ENCODE measurements around the gene HECTD1.
"Not testable (repeated sequence)": the region's sequence is repeated elsewhere in the genome, so short reads cannot be mapped to it uniquely, and the experiment has no call there.

Gene HECTD1

DNA sequence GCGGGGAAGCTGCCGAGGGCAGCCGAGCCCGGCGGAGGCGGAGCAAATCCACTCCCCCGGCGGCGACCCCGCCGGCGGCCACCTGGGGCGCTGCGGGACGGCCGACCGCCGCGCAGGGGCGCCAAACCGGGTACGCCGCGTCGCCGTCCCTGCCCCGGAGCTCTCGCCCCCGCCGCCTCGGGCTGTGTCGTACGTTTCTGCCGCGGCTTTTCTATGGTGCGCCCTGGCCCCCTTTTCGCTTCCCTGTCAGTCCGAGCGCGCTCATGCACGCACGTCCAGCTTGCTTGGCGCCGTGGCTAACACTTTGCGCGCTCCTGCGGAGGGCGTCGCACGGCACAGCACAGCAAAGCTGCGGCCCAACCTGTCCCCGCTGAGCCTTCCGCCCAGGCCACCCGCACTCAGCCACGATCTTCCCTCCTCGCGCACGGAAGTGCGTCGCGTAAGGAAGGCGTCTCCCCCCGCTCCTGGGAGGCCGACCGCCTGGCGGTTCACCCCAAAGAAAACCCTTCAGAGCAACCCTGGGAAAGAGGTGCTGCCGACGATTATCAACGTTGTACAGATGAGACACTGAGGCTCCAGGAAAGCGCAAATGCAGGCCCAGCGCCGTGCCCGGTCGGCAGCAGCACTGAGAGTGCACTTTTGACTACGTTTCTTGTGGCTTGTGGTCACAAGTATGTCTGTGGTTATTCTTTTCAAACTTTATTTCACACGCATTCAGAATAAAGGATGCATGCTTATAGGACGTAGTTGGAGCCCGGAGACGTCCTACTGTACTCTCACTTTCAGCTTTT lies at the start of gene HECTD1:
HECTD1 (minus strand) TSS at position 39 of the 791 bp plus-strand sequence. CDS start 1,857 bp downstream, outside the sequence.
- DNase-seq = peak; percentile 93

DNA sequence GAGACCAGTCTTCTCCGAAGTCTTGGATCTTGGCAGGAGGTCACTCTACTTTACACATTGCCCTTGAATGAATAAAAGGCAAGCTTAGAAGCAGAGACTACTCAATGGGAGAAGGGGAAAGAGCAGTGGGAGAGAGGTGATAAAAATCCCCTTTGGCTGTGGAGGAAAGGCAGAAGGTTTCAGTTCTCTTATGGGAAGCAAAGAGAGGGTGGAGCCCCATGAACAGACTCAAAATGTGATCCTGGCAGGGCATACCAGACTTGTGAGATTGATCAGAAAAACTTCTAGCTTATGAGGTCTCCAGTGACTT lies 49.6 kb upstream of the HECTD1 start:
- no peak for DNase-seq

DNA sequence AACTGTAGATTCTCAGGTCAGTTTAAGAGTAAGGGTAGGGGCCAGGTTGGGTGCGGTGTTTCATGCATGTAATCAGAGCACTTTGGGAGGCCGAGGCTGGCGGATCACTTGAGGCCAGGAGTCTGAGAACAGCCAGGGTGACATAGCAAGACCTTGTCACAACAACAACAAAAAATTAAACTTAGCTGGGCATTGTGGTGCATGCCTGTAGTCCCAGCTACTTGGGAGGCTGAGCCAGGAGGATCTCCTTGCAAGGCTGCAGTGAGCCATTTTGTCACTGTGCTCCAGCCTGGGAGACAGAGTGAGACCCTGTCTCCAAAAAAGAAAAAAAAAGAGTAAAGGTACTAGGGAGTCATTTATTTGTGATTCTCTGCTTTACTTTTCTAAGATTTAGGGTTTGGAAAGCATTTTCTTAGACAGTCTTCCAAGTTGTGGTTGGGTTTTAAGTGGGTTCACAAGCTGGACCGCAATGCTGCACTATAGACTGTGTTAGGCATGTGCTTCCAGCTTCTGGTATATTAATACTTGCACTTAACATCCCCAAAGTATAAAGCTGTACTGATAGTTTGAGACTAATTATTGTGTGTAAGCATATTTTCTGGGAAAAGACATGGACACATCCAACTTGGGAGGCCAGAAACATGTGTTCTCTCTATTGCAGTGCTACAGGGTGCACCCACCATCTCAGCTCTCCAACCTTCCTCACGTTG lies 49.1 kb upstream of the HECTD1 start:
- no peak for DNase-seq

DNA sequence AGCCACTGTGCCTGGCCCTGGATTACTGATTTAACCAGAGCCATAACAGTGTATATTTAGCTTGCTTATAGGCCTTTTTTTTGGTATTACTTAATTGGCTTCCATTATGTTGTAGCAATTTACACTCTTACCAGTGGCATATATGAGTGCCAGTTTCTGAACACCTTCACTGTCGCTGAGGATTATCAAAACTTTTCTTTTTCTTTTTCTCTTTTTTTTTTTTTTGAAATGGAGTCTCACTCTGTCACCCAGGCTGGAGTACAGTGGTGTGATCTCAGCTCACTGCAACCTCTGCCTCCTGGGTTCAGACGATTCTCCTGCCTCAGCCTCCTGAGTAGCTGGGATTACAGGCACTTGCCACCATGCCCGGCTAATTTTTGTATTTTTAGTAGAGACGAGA lies 48.3 kb upstream of the HECTD1 start:
- not testable (repeated sequence) for DNase-seq

DNA sequence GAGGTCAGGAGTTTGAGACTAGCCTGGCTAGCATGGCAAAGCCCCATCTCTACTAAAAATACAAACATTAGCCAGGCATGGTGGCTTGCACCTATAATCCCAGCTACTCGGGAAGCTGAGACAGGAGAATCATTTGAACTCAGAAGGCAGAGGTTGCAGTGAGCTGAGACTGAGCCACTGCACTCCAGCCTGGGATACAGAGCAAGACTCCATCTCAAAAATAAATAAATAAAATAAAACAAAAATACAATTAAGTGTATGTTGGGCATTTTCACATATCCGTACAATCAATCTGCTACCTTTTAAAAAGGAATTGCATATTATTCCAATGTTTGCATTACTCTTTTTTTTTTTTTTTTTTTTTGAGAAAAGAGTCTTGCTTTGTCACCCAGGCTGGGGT lies 47.7 kb upstream of the HECTD1 start:
- DNase-seq = no peak

DNA sequence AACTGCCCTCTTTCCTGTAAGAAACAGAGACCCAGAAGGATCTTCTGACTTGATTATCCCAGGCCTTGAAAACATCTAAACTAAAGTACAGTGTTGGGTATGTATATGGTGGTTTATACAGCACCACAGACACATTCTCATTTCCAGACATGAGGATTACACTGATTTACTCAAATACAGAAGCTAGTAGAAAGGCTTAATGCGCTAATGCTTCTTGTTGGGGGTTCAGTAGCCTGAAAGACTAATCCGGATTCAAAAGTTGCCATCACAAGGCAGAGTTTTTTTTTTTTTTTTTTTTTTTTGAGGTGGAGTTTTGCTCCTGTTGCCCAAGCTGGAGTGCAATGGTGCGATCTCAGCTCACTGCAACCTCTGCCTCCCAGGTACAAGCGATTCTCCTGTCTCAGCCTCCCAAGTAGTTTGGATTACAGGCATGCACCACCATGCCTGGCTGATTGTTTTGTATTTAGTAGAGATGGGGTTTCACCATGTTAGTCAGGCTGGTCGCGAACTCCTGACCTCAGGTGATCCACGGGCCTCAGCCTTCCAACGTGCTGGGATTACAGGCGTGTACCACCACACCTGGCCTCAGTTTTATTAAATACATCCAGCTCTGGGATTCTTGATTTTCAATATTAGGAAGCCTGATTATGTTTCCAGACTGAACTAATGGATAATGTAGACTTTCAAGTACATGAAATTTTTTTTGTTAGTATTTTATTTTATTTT lies 46.3 kb upstream of the HECTD1 start:
- DNase-seq = no peak

DNA sequence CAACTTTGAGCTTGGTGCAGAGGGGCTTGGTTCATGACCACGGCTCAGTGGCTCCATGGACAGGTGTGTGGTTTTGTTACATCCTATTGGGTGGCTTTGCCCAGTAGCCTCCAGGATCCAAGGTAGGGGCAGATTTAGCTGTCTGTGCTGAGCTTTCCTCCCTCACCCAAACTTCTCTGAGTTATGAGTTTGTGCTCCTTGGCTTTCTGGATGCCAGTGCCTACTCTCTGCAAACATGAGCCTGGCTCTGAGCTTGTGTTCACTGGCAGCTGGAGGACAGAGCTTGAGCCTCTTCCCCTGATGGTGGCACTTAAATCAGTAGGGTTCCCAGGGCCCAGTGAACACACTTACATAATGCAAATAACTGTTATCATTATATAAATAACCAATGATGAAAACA lies 45.3 kb upstream of the HECTD1 start:
- no peak for DNase-seq

DNA sequence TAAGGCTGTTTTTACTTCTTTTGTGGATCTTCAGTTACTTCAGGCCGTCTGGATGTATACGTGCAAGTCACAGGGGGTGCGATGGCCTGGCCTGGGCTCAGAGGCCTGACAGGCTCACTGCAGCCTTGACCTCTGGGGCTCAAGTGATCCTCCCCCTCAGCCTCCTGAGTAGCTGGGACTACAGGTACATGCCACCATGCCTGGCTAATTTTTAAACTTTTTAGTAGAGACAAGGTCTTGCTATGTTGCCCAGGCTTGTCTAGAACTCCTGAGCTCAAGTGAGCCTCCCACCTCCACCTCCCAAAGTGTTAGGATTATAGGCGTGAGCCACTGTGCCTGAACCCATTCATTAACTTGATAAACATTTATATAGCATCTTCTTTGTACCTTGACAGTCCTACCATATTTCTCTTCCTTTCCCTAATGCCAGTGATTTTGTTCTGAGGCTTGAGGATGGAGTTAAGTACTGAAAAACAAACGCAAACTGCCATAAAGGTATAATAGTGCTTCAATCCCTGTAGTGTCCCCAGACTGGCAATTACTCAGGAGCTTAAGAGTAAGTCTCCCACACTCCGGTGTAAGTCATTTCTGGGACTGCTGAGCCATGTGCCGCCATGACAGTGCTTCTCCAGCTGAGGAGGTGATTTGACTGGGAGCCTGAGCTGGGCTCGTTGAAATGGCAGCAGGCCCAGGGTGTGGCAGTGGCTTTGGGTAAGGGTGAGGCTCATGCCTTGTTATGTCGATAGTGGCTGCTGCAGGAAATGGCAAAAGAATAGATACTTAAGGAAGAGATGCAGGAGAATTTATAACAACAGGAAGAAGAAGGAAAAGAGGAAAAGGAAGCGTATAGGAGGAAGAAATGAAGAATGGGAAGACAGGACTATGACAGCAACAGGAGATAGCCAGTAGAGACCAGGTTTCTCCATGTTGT lies 43.7 kb upstream of the HECTD1 start:
- DNase-seq = no peak

DNA sequence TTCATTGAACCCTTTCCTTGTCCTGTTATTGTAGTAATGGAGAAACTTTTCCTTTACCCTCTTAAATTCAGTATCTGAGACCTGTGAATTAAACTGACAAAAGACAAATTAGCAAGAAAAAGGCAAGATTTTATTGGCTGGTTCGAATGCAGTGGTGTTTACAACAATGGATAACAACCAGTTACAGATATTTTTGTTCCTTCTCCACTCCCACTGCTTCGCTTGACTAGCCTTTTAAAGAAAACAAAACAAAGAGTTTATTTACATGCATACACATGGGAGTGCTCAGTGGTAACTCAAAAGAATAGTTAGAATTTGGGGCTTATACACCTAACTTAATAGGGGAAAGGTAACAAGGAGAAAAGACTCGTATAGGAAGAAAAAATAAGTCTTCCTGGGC lies 37.0 kb upstream of the HECTD1 start:
- DNase-seq = no peak

DNA sequence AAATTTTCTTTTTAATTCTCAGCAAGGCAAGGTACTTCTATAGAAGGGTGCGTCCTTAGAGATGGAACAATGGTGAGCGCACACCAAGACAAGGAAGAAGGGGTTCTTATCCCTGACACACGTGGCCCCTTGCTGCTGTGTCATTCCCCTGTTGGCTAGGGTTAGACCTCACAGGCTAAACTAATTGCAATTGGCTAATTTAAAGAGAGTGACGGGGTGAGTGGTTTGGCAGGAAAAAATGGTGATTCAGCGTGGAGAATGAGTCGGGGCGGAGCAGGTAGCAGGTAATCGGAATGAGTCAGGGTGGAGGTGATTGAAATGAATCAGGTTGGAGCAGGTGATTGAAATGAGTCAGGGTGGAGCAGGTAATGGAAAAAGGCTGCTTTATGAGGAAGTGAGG lies 36.3 kb upstream of the HECTD1 start:
- DNase-seq = peak; percentile 47

DNA sequence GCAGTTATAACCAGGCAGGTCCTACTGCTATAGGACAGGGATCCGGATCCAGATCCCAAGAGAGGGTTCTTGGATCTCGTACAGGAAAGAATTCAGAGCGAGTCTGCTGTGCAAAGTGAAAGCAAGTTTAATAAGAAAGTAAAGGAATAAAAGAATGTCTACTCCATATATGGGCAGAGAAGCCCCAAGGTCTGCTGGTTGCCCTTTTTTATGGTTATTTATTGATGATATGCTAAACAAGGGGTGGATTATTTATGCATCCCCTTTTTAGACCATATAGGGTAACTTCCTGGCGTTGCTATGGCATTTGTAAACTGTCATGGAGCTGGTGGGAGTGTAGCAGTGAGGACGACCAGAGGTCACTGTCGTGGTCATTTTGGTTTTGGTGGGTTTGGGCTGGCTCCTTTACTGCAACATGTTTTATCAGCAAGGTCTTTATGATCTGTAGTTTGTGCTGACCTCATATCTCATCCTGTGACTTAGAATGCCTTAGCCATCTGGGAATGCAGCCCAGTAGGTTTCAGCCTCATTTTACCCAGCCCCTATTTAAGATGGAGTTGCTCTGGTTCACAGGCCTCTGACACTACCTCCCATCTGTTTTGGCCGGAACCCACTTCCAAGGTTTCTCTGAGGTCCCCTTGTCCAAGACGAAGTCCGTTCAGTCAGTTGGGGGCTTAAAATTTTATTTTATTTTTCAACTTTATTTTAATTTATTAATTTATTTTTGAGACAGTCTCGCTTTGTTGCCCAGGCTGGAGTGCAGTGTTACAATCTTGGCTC lies 34.8 kb upstream of the HECTD1 start:
- not testable (repeated sequence) for DNase-seq

DNA sequence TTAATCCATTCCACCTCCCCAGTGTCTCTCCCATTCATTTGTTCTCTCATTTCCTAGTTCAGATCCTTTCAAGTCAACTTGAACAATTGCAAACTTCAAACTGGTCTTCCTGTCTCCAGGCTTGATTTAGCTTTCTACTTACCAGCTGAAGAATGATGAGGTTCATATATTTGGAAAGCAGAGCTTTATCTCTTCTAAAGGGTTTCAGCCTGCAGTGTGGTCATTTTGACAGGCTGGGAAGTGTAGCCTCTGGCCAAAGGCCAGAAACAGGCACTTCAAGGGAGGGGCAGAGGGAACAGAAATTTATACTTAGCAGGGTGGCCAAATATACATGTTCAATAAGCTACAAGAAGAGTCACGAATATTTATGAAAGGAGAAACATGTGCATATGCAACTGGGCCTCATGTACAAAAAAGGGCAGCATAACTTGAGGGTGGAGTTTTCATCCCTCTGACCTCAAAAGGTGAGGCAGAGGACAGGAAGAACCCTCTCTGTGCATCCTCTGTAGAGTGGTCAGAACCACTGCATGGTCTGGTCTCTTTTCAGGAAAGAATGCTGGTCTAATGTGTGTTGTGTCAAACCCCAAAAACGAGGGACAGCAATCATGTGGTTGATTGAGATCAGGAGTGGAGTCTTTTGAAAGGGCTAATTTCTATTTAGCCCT lies 34.0 kb upstream of the HECTD1 start:
- DNase-seq = no peak

DNA sequence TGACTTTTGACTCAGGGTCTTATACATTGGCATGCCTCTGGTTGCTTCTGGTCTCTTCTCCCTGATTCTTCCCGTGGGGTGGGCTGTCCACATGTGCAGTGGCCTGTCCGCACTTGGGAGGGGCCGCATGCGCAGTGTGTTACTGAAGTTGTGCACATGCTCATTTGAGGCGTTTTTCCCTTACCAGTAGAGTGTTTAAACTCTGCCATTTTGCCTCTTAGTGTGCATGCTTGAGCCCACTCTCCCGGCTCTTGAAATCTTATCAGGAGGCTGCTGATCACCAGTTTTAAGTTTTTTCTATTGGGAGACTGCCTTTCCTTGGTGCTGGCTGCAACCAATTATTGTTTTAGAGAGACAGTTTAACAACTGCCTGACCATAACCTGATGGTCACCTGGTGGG lies 32.1 kb upstream of the HECTD1 start:
- DNase-seq = no peak

DNA sequence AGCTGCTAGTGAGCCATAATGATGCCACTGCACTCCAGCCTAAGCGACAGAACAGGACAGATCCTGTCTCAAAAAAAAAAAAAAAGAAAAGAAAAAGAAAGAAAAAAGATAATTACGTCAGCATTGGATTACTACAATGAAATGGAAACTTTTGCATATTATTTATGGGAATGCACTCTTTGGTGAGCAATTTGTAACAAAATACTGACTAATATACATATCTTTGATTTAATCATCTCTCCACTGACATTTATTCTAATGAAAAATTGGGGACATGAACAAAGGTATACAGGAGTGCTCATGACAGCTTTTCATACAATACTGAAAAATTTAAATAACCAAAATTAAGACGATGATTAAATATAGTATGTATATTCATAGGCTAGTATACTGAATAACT lies 27.9 kb upstream of the HECTD1 start:
- no peak for DNase-seq

DNA sequence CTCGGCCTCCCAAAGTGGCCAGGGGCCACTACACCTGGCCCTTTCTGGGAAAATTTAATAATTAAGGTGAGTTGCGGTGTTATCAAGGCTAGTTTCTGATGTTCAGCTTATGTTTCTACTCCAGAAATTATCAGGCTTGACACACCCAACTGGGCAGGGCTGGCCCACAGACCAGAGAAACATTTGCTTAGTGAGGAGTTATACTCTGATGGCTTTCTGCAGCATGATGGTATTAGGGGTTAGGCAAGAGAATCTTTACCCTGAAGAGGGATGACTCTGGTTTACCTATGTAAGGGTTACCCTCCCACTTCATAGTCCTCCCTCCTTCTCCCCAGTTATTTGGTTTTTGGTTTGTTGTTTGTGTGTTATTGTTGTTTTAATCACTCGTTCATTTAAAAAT lies 24.5 kb upstream of the HECTD1 start:
- no peak for DNase-seq

DNA sequence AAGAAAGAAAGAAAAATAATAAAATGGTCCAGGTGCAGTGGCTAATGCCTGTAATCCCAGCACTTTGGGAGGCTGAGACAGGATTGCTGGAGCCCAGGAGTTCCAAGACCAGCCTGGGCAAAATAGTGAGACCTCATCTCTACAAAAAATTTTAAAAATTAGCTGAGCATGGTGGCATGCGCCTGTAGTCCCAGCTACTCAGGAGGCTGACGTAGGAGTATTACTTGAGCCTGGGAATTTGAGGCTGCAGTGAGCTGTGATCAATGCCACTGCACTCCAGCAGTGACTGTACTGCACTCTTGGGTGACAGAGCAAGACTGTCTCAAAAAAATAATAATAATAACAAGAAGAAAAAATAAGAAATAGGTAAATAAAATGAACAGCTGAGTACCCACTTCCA lies 23.7 kb upstream of the HECTD1 start:
- DNase-seq = not testable (repeated sequence)

DNA sequence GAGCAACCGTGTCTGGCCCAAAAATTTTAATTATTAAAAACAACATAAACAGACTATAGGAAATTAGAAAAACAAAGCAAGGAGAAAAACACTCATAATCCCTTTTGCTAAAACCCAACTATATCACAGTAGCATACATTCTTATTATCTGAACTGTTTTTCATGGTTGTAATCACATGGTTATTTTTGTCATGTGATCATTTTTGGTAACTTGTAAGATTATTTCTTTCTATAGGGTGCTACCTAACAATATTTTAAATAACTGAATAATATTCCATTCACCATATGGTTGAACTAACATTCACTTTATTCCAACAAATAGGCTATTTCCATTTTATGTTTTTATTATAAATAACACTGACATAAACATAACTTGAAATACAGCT lies 23.0 kb upstream of the HECTD1 start:
- no peak for DNase-seq

DNA sequence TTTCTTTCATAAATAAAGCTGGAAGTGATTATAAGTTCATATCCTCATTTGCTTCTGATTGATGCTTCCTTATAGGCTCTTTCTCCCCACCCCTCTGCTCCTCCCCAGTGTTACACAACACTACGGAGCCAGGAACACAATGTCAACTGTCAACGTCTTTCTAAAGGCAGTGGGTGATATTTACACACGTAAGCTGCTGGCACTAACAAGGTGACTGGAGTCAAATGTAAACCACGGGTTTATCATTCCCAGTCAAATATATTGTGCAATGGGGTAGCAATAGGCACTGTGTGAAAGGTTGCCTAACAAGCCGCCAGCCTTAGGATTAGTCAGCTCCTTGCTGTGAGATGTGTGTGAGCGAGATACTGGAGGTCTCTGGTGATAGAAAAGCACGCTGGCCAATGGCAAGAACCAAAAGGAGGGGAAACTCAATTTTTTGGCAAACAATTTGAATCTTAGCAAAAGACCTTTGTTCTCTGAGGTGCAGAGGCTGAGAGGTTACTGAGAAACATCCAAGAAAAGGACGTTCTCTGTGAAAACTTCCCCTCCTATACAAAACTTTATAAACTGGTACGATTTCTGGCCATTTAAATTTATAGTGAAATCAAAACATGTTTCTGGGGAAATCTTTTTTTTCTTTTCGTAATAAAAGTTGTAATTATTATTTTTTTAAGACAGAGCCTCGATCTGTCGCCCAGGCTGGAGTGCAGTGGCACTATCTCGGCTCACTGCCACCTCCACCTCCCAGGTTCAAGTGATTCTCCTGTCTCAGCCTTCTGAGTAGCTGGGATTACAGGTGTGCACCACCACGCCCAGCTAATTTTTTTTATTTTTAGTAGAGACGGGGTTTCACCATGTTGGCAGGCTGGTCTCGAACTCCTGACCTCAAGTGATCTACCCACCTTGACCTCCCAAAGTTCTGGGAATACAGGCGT lies 22.3 kb upstream of the HECTD1 start:
- no peak for DNase-seq

DNA sequence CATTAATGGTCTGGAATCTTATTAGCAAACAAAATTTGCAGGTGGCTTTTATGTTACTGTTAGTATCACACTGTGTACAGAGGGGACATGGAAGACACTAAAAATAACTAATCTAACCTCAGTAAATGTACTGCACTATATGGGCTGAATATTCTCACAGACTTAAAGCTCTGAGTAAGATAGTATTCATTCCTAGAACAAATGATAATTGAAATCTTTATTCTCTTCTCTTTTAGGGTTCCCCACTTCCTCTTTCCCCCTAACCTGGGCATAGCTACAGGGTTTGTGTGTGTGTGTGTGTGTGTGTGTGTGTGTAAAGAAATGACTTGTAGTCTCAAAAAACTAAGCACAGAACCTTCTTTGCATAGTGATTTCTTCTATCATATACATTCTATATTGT lies 21.4 kb upstream of the HECTD1 start:
- no peak for DNase-seq

DNA sequence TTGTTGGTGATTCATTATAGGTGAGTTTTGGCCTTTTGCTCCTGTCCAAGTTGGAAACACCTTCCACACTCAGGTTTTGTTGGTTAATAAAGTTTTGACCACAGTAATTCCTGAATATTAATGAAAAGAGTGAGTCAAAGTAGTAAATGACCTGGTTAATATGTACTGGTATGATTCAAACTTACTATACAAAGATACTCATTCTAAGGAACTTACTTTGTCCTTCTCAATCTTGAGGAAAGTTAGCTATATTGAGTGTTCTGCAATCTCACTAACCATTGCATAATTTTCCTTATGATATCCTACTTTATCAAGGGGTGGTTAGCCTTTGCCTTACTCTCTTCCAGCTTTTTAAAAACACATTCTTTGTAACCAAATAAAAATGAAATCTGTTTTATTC lies 20.9 kb upstream of the HECTD1 start:
- DNase-seq = no peak
